T-cell (primary cell): Measurements from ENCODE around the gene FADD. TPM values are rescaled to one million over a fixed set of nuclear protein-coding genes. Genes with fewer than 3 reads are reported as not detected.

Source experiments
- ATAC-seq, 4 experiments: fragments of 200-7000 bp in 3 of 4; fragments of 150-1000 bp in 1 of 4; cut with Tn5 transposase; replicated peaks in 1 of 4; 1 replicate in 3 of 4; 2 replicates in 1 of 4; pipeline ENCODE4 v1.10.0; 2021; ENCODE audit warnings: moderate library complexity in 3 of 4, mild to moderate bottlenecking in 2 of 4, moderate number of reproducible peaks in 1 of 4
- CTCF ChIA-PET, 2 donors: fragments of 300-600 bp; sonication (Branson Sonifier 250); formaldehyde crosslinking; loops; one replicate each; lab custom pipeline; 2022; ENCODE audit warnings: antibody characterized with exemption in 2 of 2; lab: Charles Lee
- POLR2A ChIA-PET, 2 donors: fragments of 300-600 bp; sonication (Branson Sonifier 250); formaldehyde crosslinking; loops; one replicate each; lab custom pipeline; 2022; ENCODE audit warnings: antibody characterized with exemption in 2 of 2; lab: Charles Lee
- DNase-seq, 35 experiments: peaks; one replicate each; pipeline versions ENCODE4 v3.0.0 to v3.0.0-alpha.2; 2013 to 2023
- H3K27ac ChIP-seq: one replicate; pipeline ENCODE4 v1.5.1; 2013; ENCODE audit warnings: low read length
- H3K27me3 ChIP-seq, 2 experiments: replicated peaks in 1 of 2; 1 replicate in 1 of 2; 2 replicates in 1 of 2; pipeline versions ENCODE4 v1.6.1 to v1.7.0; 2013; ENCODE audit warnings: low read length in 1 of 2, mixed read lengths in 1 of 2; ENCODE audit not compliant: control insufficient read depth in 2 of 2, insufficient read depth in 2 of 2; ENCODE audit errors: extremely low read depth in 1 of 2
- H3K36me3 ChIP-seq, 2 donors: 1 replicate in 1 of 2; 2 replicates in 1 of 2; pipeline versions ENCODE4 v1.6.1 to v1.7.0; 2013; ENCODE audit warnings: low read length in 1 of 2; ENCODE audit not compliant: control insufficient read depth in 2 of 2, insufficient read depth in 1 of 2; ENCODE audit errors: extremely low read depth in 1 of 2
- H3K4me1 ChIP-seq, 2 experiments: 1 replicate in 1 of 2; 2 replicates in 1 of 2; pipeline versions ENCODE4 v1.6.1 to v1.7.0; 2013; ENCODE audit warnings: low read length in 2 of 2, mixed read lengths in 1 of 2; ENCODE audit not compliant: insufficient read depth in 2 of 2, control insufficient read depth in 1 of 2; ENCODE audit errors: extremely low read depth in 1 of 2
- H3K4me3 ChIP-seq, 2 donors: 1 replicate in 1 of 2; 2 replicates in 1 of 2; pipeline versions ENCODE4 v1.5.1 to v1.7.0; 2013; ENCODE audit warnings: mild to moderate bottlenecking in 2 of 2, low read length in 1 of 2, moderate library complexity in 1 of 2; ENCODE audit not compliant: control insufficient read depth in 1 of 2; ENCODE audit errors: extremely low read depth in 1 of 2
- H3K9me3 ChIP-seq: 2 replicates; pipeline ENCODE4 v1.7.0; 2013
- H3K27ac Mint-ChIP-seq, 2 donors: one replicate each; pipeline ENCODE4 v1.8.0; 2020 to 2021; ENCODE audit warnings: mild to moderate bottlenecking in 2 of 2, mixed read lengths in 2 of 2
- H3K27me3 Mint-ChIP-seq, 2 donors: one replicate each; pipeline ENCODE4 v1.8.0; 2021 to 2022; ENCODE audit warnings: mixed read lengths in 2 of 2
- H3K36me3 Mint-ChIP-seq: one replicate; pipeline ENCODE4 v1.8.0; 2021; ENCODE audit warnings: mixed read lengths
- H3K4me1 Mint-ChIP-seq, 3 donors: one replicate each; pipeline ENCODE4 v1.8.0; 2020 to 2022; ENCODE audit warnings: mixed read lengths in 3 of 3, mild to moderate bottlenecking in 1 of 3
- H3K4me3 Mint-ChIP-seq, 3 donors: one replicate each; pipeline ENCODE4 v1.8.0; 2020 to 2022; ENCODE audit warnings: mild to moderate bottlenecking in 3 of 3, mixed read lengths in 3 of 3, moderate library complexity in 3 of 3
- H3K9me3 Mint-ChIP-seq, 3 donors: one replicate each; pipeline ENCODE4 v1.8.0; 2020 to 2022; ENCODE audit warnings: mixed read lengths in 3 of 3
- WGBS: methylation state at CpG from one replicate; pipeline ENCODE4 v1.1.5; 2013; ENCODE audit warnings: missing lambda C conversion rate; ENCODE audit not compliant: insufficient coverage; 5-methylcytosine and 5-hydroxymethylcytosine counted together
- total RNA-seq, 35 experiments: library from RNA in 6 of 35; stranded (reverse) in 6 of 35; fragments of 120-200 nt in 1 of 35; gene quantifications; one replicate each; pipeline versions ENCODE4 v1.2.1 to v1.2.4 and lab custom pipeline; 2013 to 2026

FADD gene
- total RNA-seq: 10 to 100 TPM in 4 of 5 donors, 1 to 10 TPM in 1; 8.4 to 53.9 (median 50.8) TPM
- total RNA-seq (2013): 23.2 TPM
- total RNA-seq (lab: John Stamatoyannopoulos, UW): 9.5 to 59.4 (median 30.8) reads per million in 29 experiments

DNA sequence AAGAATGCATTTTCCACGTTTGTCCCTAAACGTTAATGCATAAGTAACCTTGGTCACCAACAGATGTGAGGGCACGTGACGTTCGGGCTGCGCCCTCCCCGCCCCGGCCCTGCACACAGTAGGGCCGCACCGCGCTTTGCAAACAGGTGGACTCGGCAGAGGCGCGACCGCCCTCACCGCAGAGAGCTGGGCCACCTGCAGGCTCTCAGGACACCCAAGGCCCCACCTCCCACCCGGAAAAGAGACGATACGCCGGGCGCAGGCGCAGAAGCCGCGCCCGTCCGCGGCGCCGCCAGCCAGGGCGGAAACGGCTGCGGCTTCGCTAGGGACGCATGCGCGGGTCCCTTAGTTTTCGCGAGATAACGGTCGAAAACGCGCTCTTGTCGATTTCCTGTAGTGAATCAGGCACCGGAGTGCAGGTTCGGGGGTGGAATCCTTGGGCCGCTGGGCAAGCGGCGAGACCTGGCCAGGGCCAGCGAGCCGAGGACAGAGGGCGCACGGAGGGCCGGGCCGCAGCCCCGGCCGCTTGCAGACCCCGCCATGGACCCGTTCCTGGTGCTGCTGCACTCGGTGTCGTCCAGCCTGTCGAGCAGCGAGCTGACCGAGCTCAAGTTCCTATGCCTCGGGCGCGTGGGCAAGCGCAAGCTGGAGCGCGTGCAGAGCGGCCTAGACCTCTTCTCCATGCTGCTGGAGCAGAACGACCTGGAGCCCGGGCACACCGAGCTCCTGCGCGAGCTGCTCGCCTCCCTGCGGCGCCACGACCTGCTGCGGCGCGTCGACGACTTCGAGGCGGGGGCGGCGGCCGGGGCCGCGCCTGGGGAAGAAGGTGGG lies at the start of gene FADD:
Gene FADD (plus strand): TSS at position 377 of the 831 bp plus-strand sequence. CDS start 164 bp downstream, at position 541.
- peaks cover 45 to 49% (median 46%) of the 10 kb centered on the region in 3 donors for H3K4me1 Mint-ChIP-seq
- CTCF ChIA-PET: no interaction called here
- Histone ChIP-seq H3K9me3 (no peaks in the 10 kb centered on the region), H3K27ac (peak within 1 kb of the TSS; percentile 82), H3K36me3 (peaks cover 14 to 32% of the 10 kb centered on the region in 2 donors), H3K27me3 (peaks cover 2 to 5% of the 10 kb centered on the region in 2 experiments), H3K4me3 (peak within 1 kb of the TSS; percentile 77 to 98), H3K4me1 (peaks cover 15 to 45% of the 10 kb centered on the region in 2 experiments)
- DNase-seq: peak; percentile 79 to 96 (median 89)
- peak; percentile 66 to 78 (median 76) for ATAC-seq
- no peaks in the 10 kb centered on the region for H3K9me3 Mint-ChIP-seq
- H3K36me3 Mint-ChIP-seq: peaks cover 23% of the 10 kb centered on the region
- H3K27ac Mint-ChIP-seq: peak within 1 kb of the TSS; percentile 95 to 97
- peak within 1 kb of the TSS; percentile 88 to 97 (median 94) for H3K4me3 Mint-ChIP-seq
- POLR2A ChIA-PET: no interaction called here
- no peaks in the 10 kb centered on the region for H3K27me3 Mint-ChIP-seq
- under 1% methylated on average over 91 of the region's 91 CpGs for WGBS

DNA sequence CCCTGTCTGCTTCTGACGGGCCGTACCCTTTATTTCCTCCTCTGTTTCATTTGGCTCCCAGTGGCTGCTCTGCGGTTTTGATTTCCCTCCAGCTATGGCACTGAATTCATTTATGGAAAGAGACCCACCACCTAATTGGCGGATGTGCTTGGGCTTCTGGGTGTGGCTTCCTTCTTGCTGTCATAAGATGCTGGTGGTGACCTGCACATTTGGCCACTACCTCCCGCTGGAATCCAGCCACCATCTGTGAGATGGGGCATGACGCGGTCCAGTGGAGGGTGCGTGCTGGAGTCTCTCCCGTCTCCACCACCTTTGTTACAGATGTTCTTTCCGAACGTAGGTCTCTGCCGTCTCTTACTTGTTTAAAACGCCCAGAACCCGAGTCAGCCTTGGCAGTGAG lies 47.7 kb upstream of the FADD start:
- no peaks in the 10 kb centered on the region for H3K9me3 ChIP-seq
- H3K36me3 ChIP-seq: no peaks in the 10 kb centered on the region
- DNase-seq (no peak), ATAC-seq (no peak)
- Mint-ChIP-seq H3K9me3 (no peaks in the 10 kb centered on the region), H3K36me3 (no peaks in the 10 kb centered on the region), H3K4me3 (no peak overlapping the region), H3K27me3 (peaks cover 4 to 6% of the 10 kb centered on the region in 2 donors), H3K4me1 (no peaks in the 10 kb centered on the region), H3K27ac (no peak overlapping the region)
- peaks cover 0 to 17% of the 10 kb centered on the region in 2 experiments for H3K27me3 ChIP-seq
- no peak overlapping the region for H3K27ac ChIP-seq
- ChIA-PET CTCF (no interaction called here), POLR2A (no interaction called here)
- 89% methylated on average over 10 of the region's 14 CpGs for WGBS
- no peaks in the 10 kb centered on the region for H3K4me1 ChIP-seq
- H3K4me3 ChIP-seq: no peak overlapping the region

GRCh38 chr11:70156291-70157037 lies 46.6 kb upstream of the FADD start:
- H3K9me3 Mint-ChIP-seq: no peaks in the 10 kb centered on the region
- H3K4me3 ChIP-seq: no peak overlapping the region
- CTCF ChIA-PET: no interaction called here
- no peak overlapping the region for H3K27ac Mint-ChIP-seq
- no peaks in the 10 kb centered on the region for H3K4me1 ChIP-seq
- no peaks in the 10 kb centered on the region for H3K36me3 ChIP-seq
- no peaks in the 10 kb centered on the region for H3K4me1 Mint-ChIP-seq
- peaks cover 0 to 13% of the 10 kb centered on the region in 2 experiments for H3K27me3 ChIP-seq
- WGBS: 80% methylated on average over 11 of the region's 18 CpGs
- no peak overlapping the region for H3K27ac ChIP-seq
- ATAC-seq (no peak), DNase-seq (no peak)
- peaks cover 4% of the 10 kb centered on the region in 2 donors for H3K27me3 Mint-ChIP-seq
- H3K4me3 Mint-ChIP-seq: no peak overlapping the region
- H3K9me3 ChIP-seq: no peaks in the 10 kb centered on the region
- POLR2A ChIA-PET: no interaction called here
- no peaks in the 10 kb centered on the region for H3K36me3 Mint-ChIP-seq

DNA sequence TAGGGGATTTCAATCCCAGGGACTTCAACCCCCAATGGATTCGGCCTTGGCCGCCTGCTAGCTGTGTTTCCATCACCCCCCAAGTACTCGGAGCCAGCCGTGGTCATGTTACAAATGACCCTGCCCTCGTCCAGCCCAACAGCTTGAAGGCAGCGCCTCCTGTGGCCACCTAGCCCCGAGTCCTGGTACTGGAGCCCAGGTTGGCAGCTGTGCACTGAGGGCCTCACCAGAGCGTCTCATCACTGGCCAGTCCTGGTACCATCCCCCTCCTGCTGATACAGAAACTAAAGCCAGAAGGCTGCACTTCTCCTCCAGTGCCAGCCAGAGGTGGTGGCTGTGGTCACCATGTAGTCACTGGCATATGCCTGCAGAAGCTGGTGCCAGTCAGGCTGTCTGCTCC lies 44.9 kb upstream of the FADD start:
- no peak for ATAC-seq
- no peaks in the 10 kb centered on the region for H3K36me3 ChIP-seq
- Mint-ChIP-seq H3K27ac (no peak overlapping the region), H3K9me3 (no peaks in the 10 kb centered on the region), H3K4me3 (no peak overlapping the region), H3K36me3 (no peaks in the 10 kb centered on the region), H3K4me1 (no peaks in the 10 kb centered on the region), H3K27me3 (peaks cover 4 to 8% of the 10 kb centered on the region in 2 donors)
- no peaks in the 10 kb centered on the region for H3K4me1 ChIP-seq
- WGBS: 54% methylated on average over 8 of the region's 8 CpGs
- DNase-seq: no peak
- H3K4me3 ChIP-seq: no peak overlapping the region
- CTCF ChIA-PET: no interaction called here
- peaks cover 0 to 22% of the 10 kb centered on the region in 2 experiments for H3K27me3 ChIP-seq
- no peaks in the 10 kb centered on the region for H3K9me3 ChIP-seq
- POLR2A ChIA-PET: no interaction called here
- no peak overlapping the region for H3K27ac ChIP-seq

- H3K36me3 Mint-ChIP-seq: no peaks in the 10 kb centered on the region
- H3K9me3 Mint-ChIP-seq: no peaks in the 10 kb centered on the region
- WGBS: 96% methylated on average over 7 of the region's 14 CpGs
- no peak overlapping the region for H3K4me3 Mint-ChIP-seq
- no peaks in the 10 kb centered on the region for H3K4me1 Mint-ChIP-seq
- H3K27me3 Mint-ChIP-seq: peaks cover 4 to 8% of the 10 kb centered on the region in 2 donors
- Histone ChIP-seq H3K27ac (no peak overlapping the region), H3K9me3 (no peaks in the 10 kb centered on the region), H3K36me3 (no peaks in the 10 kb centered on the region), H3K4me1 (no peaks in the 10 kb centered on the region), H3K4me3 (no peak overlapping the region), H3K27me3 (peaks cover 0 to 22% of the 10 kb centered on the region in 2 experiments)
- H3K27ac Mint-ChIP-seq: no peak overlapping the region
- no peak for DNase-seq
- no peak for ATAC-seq
- POLR2A ChIA-PET: no interaction called here
- CTCF ChIA-PET: no interaction called here
Observed at GRCh38 chr11:70158757-70159389, 44.2 kb upstream of the FADD start.
